Nephron progenitor cell (in vitro differentiated cells): Measurements from ENCODE around the gene POU4F3.

Experiments
- DNase-seq: peaks from one replicate; pipeline ENCODE4 v3.0.0; 2021
- H3K27ac Mint-ChIP-seq: 2 replicates; pipeline ENCODE4 v1.8.0; 2021; ENCODE audit warnings: mild to moderate bottlenecking, moderate library complexity, mixed read lengths
- H3K27me3 Mint-ChIP-seq: 2 replicates; pipeline ENCODE4 v1.8.0; 2021; ENCODE audit warnings: mild to moderate bottlenecking, low read depth, mixed read lengths; ENCODE audit not compliant: poor library complexity
- H3K36me3 Mint-ChIP-seq: 2 replicates; pipeline ENCODE4 v1.8.0; 2021; ENCODE audit warnings: low read depth, mixed read lengths
- H3K4me1 Mint-ChIP-seq: 2 replicates; pipeline ENCODE4 v1.8.0; 2021; ENCODE audit warnings: mixed read lengths
- H3K4me3 Mint-ChIP-seq: 2 replicates; pipeline ENCODE4 v1.8.0; 2021; ENCODE audit warnings: mild to moderate bottlenecking, moderate library complexity, mixed read lengths
- H3K9me3 Mint-ChIP-seq: 2 replicates; pipeline ENCODE4 v1.8.0; 2021; ENCODE audit warnings: mild to moderate bottlenecking, moderate library complexity, mixed read lengths
- CTCF ChIP-seq: fragments of 200-600 bp; sonication (generic); IDR thresholded peaks from 2 replicates; pipeline ENCODE4 v1.5.0; 2021; ENCODE audit warnings: antibody characterized with exemption

POU4F3 gene

DNA sequence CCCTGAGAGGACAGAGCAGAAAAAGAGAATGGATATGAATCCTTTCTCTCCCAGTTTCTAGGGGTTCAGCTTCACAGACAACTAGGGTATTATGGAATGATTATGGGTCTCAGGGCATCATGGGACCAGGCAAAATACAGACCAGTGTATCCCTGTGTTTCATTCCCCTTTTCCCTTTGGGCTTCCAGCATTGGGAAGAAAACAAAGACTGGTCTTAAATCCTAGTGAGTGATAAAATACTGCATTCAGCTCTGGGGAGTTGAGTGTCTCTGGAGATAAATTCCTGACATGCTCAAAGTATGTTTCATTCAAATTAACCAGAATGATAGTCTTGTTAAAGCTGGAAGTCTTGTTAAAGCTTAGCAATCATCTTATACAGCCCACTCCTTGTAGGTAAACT lies 2.4 kb upstream of the POU4F3 start:
- Mint-ChIP-seq H3K36me3 (no peaks in the 10 kb centered on the region), H3K4me1 (peaks cover 47% of the 10 kb centered on the region), H3K27ac (no peak overlapping the region), H3K4me3 (no peak overlapping the region), H3K27me3 (peaks cover 98% of the 10 kb centered on the region), H3K9me3 (peaks cover 4% of the 10 kb centered on the region)
- DNase-seq: no peak
- no peak for TF ChIP-seq CTCF

DNA sequence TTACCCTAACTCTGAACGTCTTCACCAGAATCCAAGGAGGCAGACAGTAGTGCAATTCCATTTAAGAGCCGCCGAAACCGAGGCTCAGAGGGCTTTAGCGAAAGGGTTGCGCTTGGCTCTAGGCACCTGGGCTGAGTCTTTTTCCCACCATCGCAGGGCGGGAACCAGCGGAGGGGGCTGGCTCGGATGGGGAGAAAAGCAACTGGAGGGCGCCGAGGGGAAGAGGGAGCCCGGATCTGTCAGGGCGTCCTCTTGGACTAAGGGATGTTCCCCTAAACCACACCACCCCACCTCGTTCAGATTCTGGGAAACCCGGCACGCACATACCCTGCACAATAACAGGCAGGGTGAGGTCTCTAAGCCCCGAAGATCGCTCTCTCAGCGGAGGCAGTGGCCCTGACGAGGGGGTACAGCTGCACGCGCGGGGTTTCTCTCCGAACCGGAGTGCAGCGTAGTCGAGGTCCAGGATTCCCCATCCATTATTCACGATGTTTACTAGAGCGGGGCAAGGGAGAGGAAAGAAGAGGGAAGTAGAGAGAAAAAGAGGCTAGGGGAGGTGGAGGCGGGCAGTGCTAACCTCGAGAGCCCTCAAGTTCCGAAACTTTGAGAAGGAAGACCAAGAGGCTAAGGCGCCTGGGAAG lies 1.3 kb upstream of the POU4F3 start:
- no peak for DNase-seq
- H3K27ac Mint-ChIP-seq: no peak overlapping the region
- peaks cover 4% of the 10 kb centered on the region for H3K9me3 Mint-ChIP-seq
- H3K36me3 Mint-ChIP-seq: no peaks in the 10 kb centered on the region
- no peak for TF ChIP-seq CTCF
- H3K4me1 Mint-ChIP-seq: peaks cover 41% of the 10 kb centered on the region
- peak overlapping the region; percentile 75 for H3K4me3 Mint-ChIP-seq
- peaks cover 100% of the 10 kb centered on the region for H3K27me3 Mint-ChIP-seq

- DNase-seq: no peak
- H3K9me3 Mint-ChIP-seq: peaks cover 4% of the 10 kb centered on the region
- H3K36me3 Mint-ChIP-seq: no peaks in the 10 kb centered on the region
- peaks cover 100% of the 10 kb centered on the region for H3K27me3 Mint-ChIP-seq
- no peak overlapping the region for H3K27ac Mint-ChIP-seq
- H3K4me1 Mint-ChIP-seq: peaks cover 41% of the 10 kb centered on the region
- peak overlapping the region; percentile 75 for H3K4me3 Mint-ChIP-seq
- no peak for TF ChIP-seq CTCF
These were observed 711 bp upstream of the POU4F3 start for GRCh38 chr5:146337928-146338327.

DNA sequence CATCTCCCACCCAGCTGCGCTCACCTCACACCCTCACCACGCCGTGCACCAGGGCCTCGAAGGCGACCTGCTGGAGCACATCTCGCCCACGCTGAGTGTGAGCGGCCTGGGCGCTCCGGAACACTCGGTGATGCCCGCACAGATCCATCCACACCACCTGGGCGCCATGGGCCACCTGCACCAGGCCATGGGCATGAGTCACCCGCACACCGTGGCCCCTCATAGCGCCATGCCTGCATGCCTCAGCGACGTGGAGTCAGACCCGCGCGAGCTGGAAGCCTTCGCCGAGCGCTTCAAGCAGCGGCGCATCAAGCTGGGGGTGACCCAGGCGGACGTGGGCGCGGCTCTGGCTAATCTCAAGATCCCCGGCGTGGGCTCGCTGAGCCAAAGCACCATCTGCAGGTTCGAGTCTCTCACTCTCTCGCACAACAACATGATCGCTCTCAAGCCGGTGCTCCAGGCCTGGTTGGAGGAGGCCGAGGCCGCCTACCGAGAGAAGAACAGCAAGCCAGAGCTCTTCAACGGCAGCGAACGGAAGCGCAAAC lies 1.1 kb downstream of the POU4F3 start:
- peak overlapping the region; percentile 78 for H3K4me3 Mint-ChIP-seq
- TF ChIP-seq CTCF: no peak
- peaks cover 4% of the 10 kb centered on the region for H3K9me3 Mint-ChIP-seq
- H3K27me3 Mint-ChIP-seq: peaks cover 100% of the 10 kb centered on the region
- no peak for DNase-seq
- H3K27ac Mint-ChIP-seq: no peak overlapping the region
- H3K36me3 Mint-ChIP-seq: no peaks in the 10 kb centered on the region
- peaks cover 39% of the 10 kb centered on the region for H3K4me1 Mint-ChIP-seq

DNA sequence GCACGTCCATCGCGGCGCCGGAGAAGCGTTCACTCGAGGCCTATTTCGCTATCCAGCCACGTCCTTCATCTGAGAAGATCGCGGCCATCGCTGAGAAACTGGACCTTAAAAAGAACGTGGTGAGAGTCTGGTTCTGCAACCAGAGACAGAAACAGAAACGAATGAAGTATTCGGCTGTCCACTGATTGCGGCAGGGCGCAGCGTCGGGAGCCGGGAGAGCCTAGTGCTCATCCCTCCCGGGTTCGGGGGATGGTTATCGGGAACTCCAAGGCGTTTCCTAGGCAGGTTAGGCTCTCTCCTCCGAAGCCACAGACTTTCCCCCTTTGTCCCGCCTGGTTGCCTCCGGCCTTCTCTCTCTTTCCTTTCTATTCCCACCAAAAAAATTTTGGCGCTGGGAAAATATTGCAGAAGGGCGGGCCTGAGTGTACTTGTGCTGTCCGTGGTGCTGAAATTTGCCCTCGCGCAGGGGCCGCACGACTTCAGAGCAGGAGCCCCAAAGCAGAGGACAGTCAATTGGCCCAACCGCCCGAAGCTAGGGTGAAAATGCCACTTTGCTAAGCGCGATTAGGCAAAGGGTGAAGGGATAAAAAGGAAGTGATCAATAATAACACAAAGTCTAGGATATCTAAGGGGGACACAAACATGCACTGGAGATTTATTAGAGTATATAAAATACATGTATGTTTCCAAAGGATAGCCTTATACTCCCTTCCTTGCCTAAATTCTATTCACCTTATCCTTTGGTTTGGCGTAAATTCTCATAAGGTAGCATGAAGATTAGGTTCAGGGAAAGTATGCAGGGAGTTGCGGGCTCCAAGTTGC lies 1.8 kb downstream of the POU4F3 start:
- peak overlapping the region; percentile 61 for H3K4me3 Mint-ChIP-seq

More for the DNA sequence above, 1.8 kb downstream of the POU4F3 start:
- H3K27ac Mint-ChIP-seq: no peak overlapping the region
- H3K9me3 Mint-ChIP-seq: peaks cover 4% of the 10 kb centered on the region
- H3K36me3 Mint-ChIP-seq: no peaks in the 10 kb centered on the region
- TF ChIP-seq CTCF: no peak
- H3K27me3 Mint-ChIP-seq: peaks cover 100% of the 10 kb centered on the region
- H3K4me1 Mint-ChIP-seq: peaks cover 45% of the 10 kb centered on the region
- DNase-seq: peak; percentile 92
